B cell (primary cell): ENCODE data around the gene CAVIN2.

Experiments used
- EZH2 ChIP-seq: IDR thresholded peaks from 2 replicates; pipeline ENCODE4 v1.6.1; 2012; ENCODE audit warnings: borderline replicate concordance, low read depth, mild to moderate bottlenecking, moderate library complexity, low read length; ENCODE audit not compliant: insufficient read depth, poor library complexity, severe bottlenecking
- TF ChIP-seq, protein P1 (sequence below): fragments of 200-600 bp; IDR thresholded peaks from one replicate; pipeline ENCODE4 v1.8.0; 2022; ENCODE audit warnings: antibody characterized with exemption, mild to moderate bottlenecking

DNA sequence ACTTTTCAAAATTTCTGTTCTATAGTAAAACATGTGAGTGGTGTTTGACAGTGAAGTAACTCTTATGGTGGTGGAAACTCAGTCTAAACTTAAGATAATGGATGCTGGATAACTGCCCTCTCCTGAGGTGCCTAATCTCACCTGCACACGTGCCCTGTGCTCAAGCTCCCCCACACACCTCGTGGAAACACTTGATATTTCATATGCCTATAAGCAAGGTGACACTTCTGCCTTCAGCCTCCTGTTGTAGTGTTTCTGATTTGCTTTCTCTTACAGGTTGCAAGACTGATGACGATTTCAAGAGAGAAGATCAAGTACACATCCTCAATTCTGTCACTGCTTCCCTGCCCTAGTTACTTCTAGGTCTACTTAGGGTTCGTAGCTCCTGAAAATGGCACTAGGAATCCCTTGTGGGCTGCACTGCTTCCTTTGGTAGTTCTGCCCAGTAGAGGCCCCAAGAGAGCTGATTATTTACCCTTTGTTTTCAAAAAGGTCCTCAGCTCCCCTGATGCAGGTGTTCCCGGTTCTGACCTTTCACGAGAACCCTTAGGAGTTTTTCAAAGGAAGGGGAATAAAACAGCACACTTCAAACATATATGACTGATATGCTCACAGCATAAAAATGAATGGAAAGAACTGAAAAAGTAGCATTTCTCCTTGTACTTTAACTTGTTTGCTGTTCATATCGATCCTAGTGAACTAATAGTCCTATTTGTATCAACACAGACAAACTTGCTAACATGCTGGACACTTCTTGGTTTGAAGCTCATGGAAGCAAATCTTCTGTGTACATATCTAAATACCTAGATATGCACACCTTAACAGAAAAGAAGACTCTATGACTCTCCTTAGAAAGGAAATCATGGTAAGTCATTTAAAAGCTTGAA is 6.7 kb downstream of the CAVIN2 start:
- TF ChIP-seq, protein P1, sequence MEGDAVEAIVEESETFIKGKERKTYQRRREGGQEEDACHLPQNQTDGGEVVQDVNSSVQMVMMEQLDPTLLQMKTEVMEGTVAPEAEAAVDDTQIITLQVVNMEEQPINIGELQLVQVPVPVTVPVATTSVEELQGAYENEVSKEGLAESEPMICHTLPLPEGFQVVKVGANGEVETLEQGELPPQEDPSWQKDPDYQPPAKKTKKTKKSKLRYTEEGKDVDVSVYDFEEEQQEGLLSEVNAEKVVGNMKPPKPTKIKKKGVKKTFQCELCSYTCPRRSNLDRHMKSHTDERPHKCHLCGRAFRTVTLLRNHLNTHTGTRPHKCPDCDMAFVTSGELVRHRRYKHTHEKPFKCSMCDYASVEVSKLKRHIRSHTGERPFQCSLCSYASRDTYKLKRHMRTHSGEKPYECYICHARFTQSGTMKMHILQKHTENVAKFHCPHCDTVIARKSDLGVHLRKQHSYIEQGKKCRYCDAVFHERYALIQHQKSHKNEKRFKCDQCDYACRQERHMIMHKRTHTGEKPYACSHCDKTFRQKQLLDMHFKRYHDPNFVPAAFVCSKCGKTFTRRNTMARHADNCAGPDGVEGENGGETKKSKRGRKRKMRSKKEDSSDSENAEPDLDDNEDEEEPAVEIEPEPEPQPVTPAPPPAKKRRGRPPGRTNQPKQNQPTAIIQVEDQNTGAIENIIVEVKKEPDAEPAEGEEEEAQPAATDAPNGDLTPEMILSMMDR, result no peak
- TF ChIP-seq EZH2, result no peak
